NCI-H128 (cell line): ENCODE data around the gene PID1.

Experiments used
- DNase-seq: peaks from one replicate; lab custom pipeline; 2025; ENCODE audit not compliant: unreplicated experiment; lab: John Stamatoyannopoulos, UW

Gene PID1

DNA sequence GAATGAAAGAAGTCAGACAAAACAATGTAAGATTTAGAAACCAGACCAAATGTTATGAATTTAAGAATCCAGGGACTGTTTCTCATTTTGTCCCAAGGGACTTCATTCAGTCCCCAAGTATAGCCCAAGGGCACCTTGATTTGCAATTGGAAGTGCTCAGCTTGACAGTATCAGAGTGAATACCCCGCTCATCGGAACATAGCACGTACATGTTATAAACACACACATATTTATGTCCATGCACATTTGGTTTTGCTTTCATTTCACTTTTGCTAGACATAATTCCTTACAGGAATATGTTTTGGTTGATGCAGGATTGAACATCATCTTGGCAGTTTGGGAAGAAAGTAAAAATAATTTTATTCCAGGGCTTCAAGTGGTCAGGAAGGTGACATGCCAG lies 100.2 kb downstream of the PID1 start:
- DNase-seq = no peak

DNA sequence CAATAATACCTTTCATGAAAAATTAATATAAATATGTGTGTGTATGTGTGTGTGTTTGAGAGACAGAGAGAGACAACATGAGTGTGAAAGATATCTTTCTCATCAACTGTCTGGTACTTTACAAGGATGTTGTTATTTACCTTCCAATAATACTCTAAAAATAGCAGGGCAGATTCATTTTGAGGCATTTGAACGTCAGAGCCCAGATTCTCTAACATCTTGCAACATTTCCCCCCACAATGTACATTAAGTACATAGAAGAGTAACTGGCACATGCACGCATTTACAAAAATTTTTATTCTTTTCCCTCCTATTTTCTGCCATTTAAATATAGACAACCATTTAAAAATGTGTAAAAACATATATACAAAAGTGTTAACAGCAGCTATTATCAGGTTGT lies 100.9 kb downstream of the PID1 start:
- DNase-seq = no peak

DNA sequence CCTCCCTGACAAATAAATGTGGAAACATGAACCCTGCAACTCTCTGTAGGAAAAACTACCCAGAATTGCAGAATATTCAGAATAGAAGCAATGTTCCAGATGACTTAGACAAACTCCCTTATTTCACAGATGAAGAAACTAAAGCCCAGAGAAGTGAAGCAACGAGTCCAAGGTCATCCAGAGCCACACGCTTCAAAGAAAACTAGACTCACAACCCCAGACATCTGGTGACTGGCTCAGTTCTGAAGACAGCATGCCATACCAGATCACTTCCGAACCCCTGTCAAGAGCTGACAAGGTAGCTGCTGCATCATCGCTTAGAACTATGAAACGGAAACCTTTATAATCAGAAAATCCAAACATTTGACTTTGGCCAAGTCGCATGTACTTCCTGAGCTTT lies 101.3 kb downstream of the PID1 start:
- no peak for DNase-seq

DNA sequence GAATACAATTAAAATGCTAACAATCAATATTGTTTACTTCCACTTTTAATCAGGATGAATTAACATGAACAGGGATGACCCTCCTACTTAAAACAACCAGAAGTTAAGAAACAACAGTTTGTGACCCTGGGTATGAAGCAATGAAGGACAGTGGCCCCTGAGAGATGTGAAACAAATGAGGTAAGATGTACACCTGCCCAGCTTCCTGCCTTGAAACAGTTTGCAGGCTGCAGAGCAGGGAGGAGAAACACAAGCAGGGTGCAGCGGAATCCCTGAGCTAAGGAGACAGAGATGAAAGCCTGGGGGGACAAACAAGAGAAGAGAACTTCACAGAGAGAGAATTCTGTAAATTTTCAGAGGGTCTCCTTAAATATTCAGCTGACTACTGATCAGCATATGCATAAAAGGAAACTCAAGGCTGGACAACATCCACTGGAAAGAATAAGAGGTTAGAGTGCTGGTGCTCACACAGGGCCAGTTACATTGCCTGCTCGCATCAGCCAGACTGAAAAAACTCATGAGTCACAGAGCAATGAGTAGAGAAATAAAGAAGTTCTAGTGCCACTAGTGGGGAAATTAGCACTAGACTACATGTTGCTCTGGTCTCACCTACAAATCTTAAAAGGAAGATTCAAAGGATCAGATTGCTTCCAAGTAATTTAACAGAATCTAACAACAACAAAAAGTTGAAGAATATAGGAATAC lies 106.4 kb downstream of the PID1 start:
- DNase-seq = no peak

DNA sequence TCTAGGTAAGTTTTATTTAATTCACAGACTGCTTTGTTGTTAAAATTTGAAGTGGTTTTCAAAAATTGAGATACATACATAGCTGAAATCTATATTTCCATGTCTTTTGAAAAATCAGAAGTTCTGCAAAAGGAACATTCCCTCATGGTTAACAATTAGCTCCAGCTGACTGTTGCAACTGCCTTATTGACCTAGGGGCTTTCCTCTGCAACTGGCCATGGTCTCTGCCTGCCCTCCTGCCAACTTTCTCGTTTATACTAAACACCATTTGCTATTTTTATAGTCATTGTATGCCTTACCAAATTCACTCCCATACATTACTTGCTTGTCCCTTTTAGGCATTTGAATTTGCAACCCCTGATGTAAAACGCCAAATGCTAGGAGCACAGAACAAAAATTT lies 107.2 kb downstream of the PID1 start:
- no peak for DNase-seq

DNA sequence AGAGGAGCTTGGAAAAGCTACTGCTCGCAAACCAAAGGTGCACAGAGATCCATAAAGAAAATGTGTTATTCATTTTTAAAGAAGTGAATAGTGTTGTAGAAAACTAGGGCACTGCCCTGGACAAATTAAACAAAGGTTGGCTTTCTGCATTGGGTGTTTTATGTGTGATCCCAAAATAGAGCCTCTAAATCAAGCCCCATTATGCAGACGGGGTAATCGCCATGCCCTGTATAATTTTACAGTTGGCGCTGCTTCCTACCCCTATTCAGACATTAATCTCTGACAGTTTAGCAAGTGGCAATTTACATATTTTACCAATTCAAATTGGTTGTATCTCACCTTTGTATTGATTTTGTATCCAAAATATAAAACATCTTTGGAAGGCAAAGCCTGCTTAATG lies 109.1 kb downstream of the PID1 start:
- no peak for DNase-seq

DNA sequence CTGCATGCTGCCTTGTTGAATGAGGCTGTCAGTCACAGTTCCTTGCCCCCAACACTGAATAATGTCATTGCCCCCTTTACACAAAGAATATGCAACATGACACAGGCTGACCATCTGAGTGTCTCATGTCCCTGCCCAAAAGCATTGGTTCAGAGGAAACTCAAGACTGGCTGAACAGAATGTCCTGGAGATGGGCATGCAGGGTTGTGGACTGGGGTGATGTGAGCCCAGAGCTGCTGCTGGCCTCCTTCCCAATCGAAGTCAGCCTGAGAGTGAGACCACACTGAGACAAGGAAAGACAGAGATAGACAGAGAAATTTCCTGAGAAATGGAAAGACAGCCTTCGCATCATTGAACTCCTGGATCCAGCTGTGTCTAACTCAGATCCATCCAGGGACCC lies 110.1 kb downstream of the PID1 start:
- DNase-seq = no peak

DNA sequence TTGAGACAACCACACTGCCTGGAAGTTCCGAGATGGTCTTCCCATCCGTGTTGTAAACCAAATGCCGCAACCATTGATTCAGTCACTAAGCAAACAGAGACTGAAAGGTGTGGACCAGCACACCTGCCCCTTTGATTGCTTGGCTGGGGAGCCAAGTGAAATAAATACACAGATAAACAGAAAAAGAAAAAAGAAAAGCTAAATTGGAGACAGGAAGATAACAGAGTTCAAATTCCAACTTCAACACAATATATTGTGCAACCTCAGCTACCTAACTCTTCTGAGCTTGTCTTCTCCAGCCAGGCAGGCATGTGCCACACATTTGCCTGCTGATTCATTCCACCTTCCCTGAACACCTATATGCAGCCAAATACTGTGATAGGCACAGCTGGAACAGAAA lies 110.9 kb downstream of the PID1 start:
- no peak for DNase-seq

DNA sequence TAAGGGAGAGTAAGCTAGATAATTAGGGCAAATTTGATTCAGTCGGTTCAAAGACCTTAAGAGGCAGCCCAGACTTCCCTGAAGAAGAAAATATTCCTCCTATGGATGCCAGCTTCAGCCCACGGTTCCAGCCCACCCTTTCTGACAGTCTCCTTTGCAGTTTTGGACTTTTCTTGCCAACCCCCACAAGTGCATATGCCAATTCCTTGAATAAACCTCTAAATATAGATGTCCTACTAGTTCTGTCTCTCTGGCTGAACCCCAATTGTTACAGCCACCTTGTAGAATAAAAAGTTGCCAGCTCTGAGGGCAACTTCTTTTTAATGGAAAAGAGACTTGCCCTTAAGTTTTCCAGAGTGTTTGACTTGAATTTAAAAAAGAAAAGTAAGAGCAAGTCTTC lies 111.7 kb downstream of the PID1 start:
- DNase-seq = no peak

DNA sequence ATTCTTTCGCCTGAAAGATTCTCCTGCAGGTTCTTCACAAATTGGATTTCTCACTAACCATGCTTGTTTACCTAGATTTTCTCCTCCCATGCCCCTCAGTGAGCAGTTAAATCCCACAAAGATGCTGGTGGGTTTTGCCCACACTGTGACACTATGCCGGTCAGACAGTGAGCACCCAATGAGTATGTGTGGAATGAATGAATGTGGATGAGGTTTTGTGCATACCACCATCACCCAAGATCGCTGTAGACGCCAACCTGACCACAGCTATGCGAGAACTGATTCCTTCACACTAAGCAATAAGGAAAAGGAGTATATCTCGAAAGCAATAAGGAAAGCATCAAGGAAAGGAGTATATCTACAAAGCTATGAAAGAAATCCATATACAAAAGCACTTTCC lies 116.7 kb downstream of the PID1 start:
- DNase-seq = no peak

DNA sequence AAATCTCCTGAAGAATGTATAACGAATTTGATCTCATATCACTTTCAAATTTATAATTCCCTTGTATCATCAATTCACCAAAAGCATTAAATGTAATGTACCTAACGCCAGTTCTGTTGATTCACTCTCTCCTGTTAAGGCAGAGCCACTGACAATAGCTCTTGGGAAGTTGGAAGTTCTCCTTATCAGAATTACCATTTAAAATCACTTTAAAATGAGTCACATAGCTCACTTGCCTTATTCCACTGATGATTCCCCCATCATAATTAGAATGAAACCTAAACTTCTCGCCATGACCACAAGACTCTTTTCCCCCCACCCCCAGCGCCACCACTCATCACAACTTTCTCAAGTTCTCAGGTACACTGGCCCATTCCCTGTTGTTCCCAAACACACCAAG lies 117.1 kb downstream of the PID1 start:
- DNase-seq = no peak

DNA sequence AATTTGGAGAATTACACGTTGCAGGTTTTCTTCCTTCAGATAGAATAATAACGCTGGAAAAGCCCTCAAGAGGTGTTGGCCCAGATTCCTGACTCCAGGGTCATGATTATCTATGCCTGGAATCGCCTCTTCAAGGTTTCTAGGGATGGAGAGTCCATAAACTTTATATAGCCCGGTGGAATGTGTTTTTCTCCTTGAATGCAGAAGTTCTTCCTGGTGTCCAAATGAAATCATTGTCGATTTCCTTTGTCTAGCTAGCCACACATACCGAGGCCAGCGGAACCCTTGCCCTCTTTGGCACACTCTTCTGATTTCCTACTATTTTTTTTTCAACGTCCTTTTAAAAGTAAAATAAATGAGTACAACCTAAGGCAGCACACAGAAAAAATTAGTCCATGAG lies 117.8 kb downstream of the PID1 start:
- no peak for DNase-seq

DNA sequence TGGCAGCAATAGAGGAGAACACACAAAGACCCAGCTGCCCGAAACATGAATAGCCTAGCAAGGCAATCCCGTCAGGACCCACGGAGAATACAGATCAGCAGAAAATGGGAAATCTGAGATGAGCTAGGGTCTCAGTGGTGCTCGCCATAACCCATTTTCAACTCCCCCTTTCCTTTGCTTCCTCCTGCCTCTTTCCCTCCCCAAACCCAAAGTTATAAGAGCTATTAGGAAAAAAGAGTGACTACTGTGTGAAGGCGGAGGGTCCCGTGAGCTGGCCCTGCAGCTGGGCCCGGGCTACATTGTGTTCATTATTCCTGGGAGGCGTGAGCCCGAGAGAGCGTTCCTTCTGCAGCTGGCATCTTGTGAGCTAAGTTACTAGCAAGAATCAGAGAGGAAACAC lies 118.4 kb downstream of the PID1 start:
- DNase-seq = no peak

DNA sequence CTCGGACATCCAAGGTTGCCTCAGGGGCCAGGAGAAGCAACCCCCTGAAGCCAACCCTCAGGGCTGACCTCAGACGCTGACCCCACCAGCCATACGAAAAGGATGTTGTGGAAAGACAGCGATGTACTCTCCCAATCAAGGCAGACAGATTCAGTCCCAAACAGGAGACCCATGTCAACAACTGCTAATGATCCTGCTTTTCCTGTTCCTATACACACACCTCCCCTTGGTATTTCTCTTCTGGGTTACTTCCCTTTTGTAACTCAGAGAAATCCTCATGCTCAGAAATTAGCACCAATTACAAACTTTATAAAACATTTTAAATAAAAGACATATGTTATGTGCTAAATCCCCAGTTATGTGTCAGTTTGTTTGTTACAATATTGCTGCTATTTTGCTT lies 120.8 kb downstream of the PID1 start:
- DNase-seq = no peak

DNA sequence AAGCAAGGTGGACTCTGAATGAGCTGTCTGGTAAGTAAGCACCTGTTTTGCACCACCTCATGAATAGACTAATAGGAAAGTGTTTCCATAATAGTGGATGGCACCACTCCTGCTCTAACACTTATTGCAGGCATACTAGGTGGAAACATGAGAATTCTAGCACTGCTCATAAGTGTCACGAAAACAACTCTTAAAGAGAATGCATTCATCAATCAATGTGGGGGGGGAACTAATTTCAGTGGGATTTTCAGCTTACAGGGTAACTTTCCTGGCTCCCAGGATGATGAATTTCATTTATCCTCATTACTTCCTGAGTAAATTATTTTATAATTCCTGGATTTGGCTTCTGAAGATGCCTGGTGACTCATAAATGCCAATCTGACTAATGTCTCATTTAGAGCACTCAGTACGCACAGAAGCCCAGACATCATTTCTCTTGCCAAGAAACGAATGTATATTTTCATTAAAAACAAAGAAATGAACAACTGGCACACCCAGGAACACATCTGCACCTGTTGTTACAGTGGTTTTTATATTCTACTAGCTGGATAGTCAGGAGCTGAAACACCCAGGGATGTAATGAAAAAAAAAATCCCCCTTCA lies 129.6 kb downstream of the PID1 start:
- DNase-seq = no peak

DNA sequence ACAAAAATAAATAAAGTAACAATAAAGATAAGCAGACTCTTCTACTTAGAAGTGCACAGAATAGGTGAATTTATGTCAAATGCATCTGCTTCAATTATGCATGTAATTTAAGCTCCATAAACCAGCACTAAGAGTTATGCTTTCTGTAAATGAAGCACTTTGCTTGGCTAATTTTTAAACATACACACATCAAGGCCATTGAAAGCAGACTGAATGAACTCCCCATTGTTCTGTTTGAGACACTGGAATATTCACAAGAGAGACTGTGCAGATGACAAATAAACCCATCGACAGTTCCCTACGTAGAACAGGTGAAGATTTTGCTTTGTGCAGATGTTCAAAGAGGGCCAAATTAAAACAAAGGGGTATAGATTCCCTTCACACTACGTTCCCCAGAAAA lies 133.4 kb downstream of the PID1 start:
- peak; percentile 26 for DNase-seq

DNA sequence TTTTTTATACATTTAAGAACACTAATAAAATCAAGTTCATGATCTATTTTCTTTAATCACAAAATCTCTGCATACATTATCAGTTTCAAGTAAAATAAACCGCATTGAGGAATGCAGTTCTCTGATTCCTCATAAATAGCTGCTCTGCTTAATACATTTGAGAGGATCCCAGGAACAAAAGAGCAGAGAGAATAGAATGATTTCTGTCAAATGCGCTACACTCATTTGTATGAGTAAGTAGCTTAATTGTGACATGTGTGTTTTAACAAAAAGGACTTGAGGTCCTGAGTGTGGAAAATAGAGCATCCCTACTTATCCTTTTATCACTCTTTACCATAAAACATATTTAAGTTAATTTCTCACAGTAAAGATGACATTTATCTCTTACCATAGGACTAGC lies 134.0 kb downstream of the PID1 start:
- no peak for DNase-seq

DNA sequence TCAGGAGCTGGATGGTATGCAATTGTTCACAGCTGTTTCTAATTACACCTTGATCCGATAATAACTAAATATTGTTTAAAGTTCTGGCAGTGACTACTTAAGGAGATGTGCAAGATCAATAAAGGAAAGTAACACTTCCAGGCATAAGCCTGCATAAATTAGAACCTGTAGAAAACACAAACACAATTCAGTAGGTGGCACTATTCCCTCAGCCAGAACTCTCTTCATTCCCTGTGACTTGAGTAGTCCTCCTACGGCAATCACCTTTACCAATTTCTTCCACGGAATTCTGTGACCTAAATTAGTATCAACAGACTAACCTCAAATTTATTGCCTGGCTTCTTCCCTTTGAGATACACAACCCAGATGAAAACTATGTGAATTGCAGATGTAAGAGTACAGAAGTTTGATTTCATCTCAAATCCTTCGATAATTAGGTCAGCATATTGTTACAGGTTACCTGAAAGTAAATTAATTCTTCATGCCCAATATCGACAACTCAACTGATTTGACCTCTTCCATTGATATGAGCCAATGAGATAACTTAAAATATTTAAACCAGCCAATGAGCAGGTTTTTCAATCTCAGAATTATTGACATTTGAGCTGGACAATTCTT lies 137.8 kb downstream of the PID1 start:
- DNase-seq = no peak

DNA sequence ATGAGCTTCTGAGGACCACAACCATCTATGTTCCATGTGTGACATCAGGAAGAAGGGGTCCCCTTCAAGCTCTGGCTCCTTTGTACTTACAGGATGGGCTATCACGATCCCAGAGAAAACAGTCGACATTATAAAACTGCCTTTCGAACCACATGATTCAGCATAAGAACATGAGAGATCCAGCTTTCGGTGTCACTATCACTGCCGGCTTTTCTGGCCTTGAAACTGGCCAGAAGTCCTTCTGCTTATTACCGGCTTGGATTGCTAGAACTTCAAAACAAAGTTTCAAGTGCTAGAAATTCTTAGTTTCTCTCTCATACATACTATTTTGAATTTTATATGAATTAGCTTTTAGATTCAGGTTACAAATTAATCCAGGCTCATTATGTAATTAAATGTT lies 138.9 kb downstream of the PID1 start:
- no peak for DNase-seq

DNA sequence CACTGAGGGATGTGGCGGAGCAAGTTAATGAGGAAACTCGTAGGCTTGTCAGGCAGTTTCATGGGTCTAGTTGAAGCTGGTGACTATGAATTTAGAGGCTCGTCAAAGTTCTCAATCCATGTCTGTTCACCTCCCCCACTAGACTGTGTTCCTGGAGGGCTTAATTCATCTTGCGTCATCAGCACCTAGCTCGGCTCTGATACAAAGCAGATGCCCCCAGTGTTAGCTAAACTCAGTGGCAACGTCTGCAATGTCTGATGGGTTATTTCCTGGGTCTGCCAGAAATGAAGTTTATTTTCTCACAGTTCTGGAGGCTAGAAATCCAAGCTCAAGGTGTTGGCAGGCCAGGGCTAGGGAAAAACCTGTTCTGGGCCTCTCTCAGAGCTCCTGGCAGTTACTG lies 140.6 kb downstream of the PID1 start:
- DNase-seq = no peak

DNA sequence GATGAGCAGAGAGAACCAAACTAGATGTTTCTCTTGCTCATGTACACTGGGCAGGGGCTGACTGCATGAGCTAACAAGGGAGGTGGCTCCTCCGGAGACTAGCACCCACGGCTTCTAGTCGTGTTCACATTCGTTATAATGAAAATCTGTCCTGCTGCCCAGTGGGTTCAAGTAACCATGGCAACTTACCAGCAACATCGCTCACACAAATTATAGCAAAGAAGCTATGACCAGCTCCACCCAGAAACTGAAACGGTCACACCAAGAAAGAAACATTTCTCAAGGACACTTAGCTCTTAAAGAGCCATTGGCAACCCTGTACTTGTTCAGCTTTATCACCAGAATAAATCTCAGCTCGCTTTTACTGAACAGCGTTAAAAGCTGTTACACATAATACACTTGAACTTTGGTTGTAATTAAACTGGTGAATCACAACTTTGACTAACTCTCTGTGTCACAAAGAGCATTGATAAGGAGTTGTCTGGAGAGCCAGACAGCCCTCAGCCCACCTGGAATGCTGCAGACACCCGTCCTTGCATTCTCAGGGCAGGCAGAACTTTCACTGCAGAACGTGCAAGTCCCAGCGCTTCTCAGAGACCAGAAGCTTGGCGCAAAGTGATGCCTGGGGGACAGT lies 141.2 kb downstream of the PID1 start:
- DNase-seq = no peak

DNA sequence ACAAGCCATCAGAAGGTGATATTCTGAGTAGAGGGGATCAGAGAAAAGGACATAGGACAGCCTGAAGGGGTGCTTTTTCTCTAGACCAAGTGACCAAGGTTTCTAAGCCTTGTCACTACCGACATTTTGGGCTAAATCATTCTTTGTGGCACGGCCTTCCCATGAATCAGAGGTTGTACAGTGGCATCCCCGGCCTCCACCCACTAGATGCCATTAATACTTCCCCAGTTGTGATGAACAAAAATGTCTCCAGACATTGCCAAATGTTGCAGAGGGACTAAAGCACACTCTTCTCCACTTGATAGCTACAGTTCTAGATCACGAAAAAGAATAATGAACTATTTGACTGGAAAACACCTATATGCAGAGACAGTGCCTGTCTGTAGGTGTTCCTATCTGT lies 143.6 kb downstream of the PID1 start:
- DNase-seq = no peak
